Prostate gland (tissue), 2 donors: ENCODE data around the gene NKX1-2. TPM values are rescaled to one million over a fixed set of nuclear protein-coding genes. Genes with fewer than 3 reads are reported as not detected.

Source experiments
- DNase-seq: peaks from one replicate; pipeline ENCODE4 v3.0.0-alpha.2; 2019; ENCODE audit warnings: low spot score
- H3K27ac ChIP-seq, 2 donors: fragments of 200-600 bp; sonication (generic); 2 replicates each; pipeline ENCODE4 v1.5.1; 2017 to 2019
- H3K27me3 ChIP-seq: fragments of 200-600 bp; sonication (generic); replicated peaks from 2 replicates; pipeline ENCODE4 v1.5.1; 2019; ENCODE audit not compliant: insufficient read depth
- H3K36me3 ChIP-seq, 2 donors: fragments of 200-600 bp; sonication (generic); 1 replicate in 1 of 2; 2 replicates in 1 of 2; pipeline versions ENCODE4 v1.5.1 to v1.8.1; 2017 to 2019
- H3K4me1 ChIP-seq: fragments of 200-600 bp; sonication (generic); replicated peaks from 2 replicates; pipeline ENCODE4 v1.5.1; 2019
- H3K4me3 ChIP-seq, 2 donors: fragments of 200-600 bp; sonication (generic); 2 replicates each; pipeline ENCODE4 v1.5.1; 2017 to 2019
- H3K9me3 ChIP-seq: fragments of 200-600 bp; sonication (generic); 2 replicates; pipeline ENCODE4 v1.5.1; 2017
- CTCF ChIP-seq, 4 experiments: fragments of 200-600 bp in 2 of 4; fragments of 450-650 bp in 2 of 4; sonication (generic) in 2 of 4; IDR thresholded peaks; 1 replicate in 3 of 4; 2 replicates in 1 of 4; pipeline ENCODE4 v1.5.1; 2016 to 2019; ENCODE audit warnings: antibody characterized with exemption in 4 of 4, mild to moderate bottlenecking in 2 of 4, moderate library complexity in 2 of 4
- POLR2A ChIP-seq: fragments of 450-650 bp; IDR thresholded peaks from one replicate; pipeline ENCODE4 v1.6.1; 2016; ENCODE audit warnings: antibody characterized with exemption, mild to moderate bottlenecking
- POLR2AphosphoS5 ChIP-seq: sonication (generic); formaldehyde crosslinking; IDR thresholded peaks from one replicate; pipeline ENCODE4 v1.6.1; 2017; ENCODE audit warnings: antibody characterized with exemption
- WGBS: methylation state at CpG from one replicate; pipeline ENCODE4 v1.1.5; 2018; 5-methylcytosine and 5-hydroxymethylcytosine counted together
- intact Hi-C: fragments of 100-400 bp; cut with DNase I; formaldehyde crosslinking; loops from one replicate; pipeline ENCODE4 v1.14.2; 2022
- total RNA-seq, 2 donors: library from RNA; depleted of rRNA; stranded (reverse); fragments of >200 nt; gene quantifications; one replicate each; pipeline ENCODE4 v1.1.0, GENCODE V29; 2016

NKX1-2 gene
- total RNA-seq, 2 donors from 2014 or later: 0.14 to 0.85 TPM

- no peaks in the 10 kb centered on the region for H3K27me3 ChIP-seq
- peak overlapping the region; percentile 91 for H3K27ac ChIP-seq
- H3K9me3 ChIP-seq: no peaks in the 10 kb centered on the region
- H3K4me1 ChIP-seq: peaks cover 3% of the 10 kb centered on the region
- intact Hi-C loops: no loop called here
- TF ChIP-seq POLR2AphosphoS5 (no peak), POLR2A (no peak), CTCF (IDR thresholded peaks at IDR 0.05) (no peak)
- H3K4me3 ChIP-seq: peak overlapping the region; percentile 68 to 79
- no peaks in the 10 kb centered on the region for H3K36me3 ChIP-seq
- no peak for DNase-seq
- 79% methylated on average over 8 of the region's 8 CpGs for WGBS
Observed at GRCh38 chr10:124462348-124462695, 12.5 kb upstream of the NKX1-2 start.

GRCh38 chr10:124461642-124462347 lies 12.0 kb upstream of the NKX1-2 start, which contains the start of gene LHPP:
Gene LHPP, plus strand, starts transcription at chr10:124461823. Its CDS starts 40 bp downstream, at chr10:124461863.
- Histone ChIP-seq H3K9me3 (no peaks in the 10 kb centered on the region), H3K36me3 (no peaks in the 10 kb centered on the region), H3K27ac (peak within 1 kb of the TSS; percentile 91), H3K4me3 (peak within 1 kb of the TSS; percentile 68 to 79), H3K27me3 (no peaks in the 10 kb centered on the region), H3K4me1 (peaks cover 3% of the 10 kb centered on the region)
- intact Hi-C loops: no loop called here
- 1% methylated on average over 62 of the region's 81 CpGs for WGBS
- TF ChIP-seq POLR2AphosphoS5: peak; percentile 59
- TF ChIP-seq CTCF (IDR thresholded peaks at IDR 0.05): peak; percentile 65 to 81 (median 78)
- peak; percentile 62 for TF ChIP-seq POLR2A
- peak; percentile 73 for DNase-seq

- WGBS: 84% methylated on average over 4 of the region's 5 CpGs
Observed at GRCh38 chr10:124460144-124460543, 10.3 kb upstream of the NKX1-2 start.

GRCh38 chr10:124459395-124459794 lies 9.6 kb upstream of the NKX1-2 start:
- no peak for TF ChIP-seq POLR2A
- peak; percentile 32 for TF ChIP-seq POLR2AphosphoS5
- Histone ChIP-seq H3K27ac (no peak overlapping the region), H3K4me1 (peaks cover 3% of the 10 kb centered on the region), H3K9me3 (no peaks in the 10 kb centered on the region), H3K4me3 (no peak overlapping the region), H3K27me3 (no peaks in the 10 kb centered on the region), H3K36me3 (no peaks in the 10 kb centered on the region)
- DNase-seq: peak; percentile 40
- intact Hi-C loops: no loop called here
- 30% methylated on average over 1 of the region's 1 CpG for WGBS

More at GRCh38 chr10:124460144-124460543, 10.3 kb upstream of the NKX1-2 start:
- TF ChIP-seq POLR2AphosphoS5: no peak
- TF ChIP-seq CTCF (IDR thresholded peaks at IDR 0.05): no peak
- TF ChIP-seq POLR2A: no peak
- Histone ChIP-seq H3K36me3 (no peaks in the 10 kb centered on the region), H3K4me1 (peaks cover 3% of the 10 kb centered on the region), H3K4me3 (no peak overlapping the region), H3K27me3 (no peaks in the 10 kb centered on the region), H3K27ac (no peak overlapping the region), H3K9me3 (no peaks in the 10 kb centered on the region)
- no peak for DNase-seq
- intact Hi-C loops: no loop called here

DNA sequence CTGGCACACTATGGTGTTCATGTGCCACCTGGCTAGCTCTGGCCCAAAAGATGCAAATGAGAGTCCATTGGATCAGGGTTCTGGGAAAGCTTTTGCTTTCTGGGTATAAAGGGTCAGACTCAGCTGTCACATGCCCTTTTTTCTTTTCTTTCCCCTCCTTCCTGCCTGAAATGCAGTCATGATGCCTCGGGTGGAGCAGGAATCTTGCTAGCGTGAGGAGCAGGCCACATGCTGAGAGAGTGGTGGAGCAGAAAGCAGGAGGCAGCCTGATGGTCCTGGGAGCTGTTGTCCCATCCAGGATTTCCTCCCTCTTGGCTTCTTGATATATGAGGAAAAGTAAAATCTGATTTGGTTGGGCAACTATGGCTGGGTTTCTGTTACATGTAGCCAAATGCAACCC lies 9.1 kb upstream of the NKX1-2 start:
- intact Hi-C loops: no loop called here
- 85% methylated on average over 2 of the region's 2 CpGs for WGBS
- Histone ChIP-seq H3K36me3 (no peaks in the 10 kb centered on the region), H3K4me3 (no peak overlapping the region), H3K27ac (peak overlapping the region in 1 of 2 donors; percentile 30), H3K9me3 (no peaks in the 10 kb centered on the region), H3K4me1 (peaks cover 3% of the 10 kb centered on the region), H3K27me3 (no peaks in the 10 kb centered on the region)
- DNase-seq: no peak
- TF ChIP-seq POLR2A: no peak
- TF ChIP-seq CTCF (IDR thresholded peaks at IDR 0.05): no peak
- no peak for TF ChIP-seq POLR2AphosphoS5
